Panc1 (cell line): Measurements from ENCODE around the gene LRRC41.
"Not testable (repeated sequence)": the region's sequence is repeated elsewhere in the genome, so short reads cannot be mapped to it uniquely, and the experiment has no call there.

Experiments used
- CTCF ChIP-seq: fragments of 450-650 bp; IDR thresholded peaks from 2 replicates; pipeline ENCODE4 v1.5.1; 2017; ENCODE audit warnings: mild to moderate bottlenecking
- POLR2AphosphoS5 ChIP-seq: IDR thresholded peaks from 2 replicates; pipeline ENCODE4 v1.6.1; 2012; ENCODE audit warnings: mild to moderate bottlenecking, low read depth, low read length, moderate library complexity
- REST ChIP-seq, 2 experiments: IDR thresholded peaks; 2 replicates each; pipeline ENCODE4 v1.6.1; 2011 to 2012; ENCODE audit warnings: low read depth in 2 of 2, control low read depth in 1 of 2, low read length in 1 of 2, mild to moderate bottlenecking in 1 of 2, moderate library complexity in 1 of 2; ENCODE audit not compliant: insufficient read depth in 1 of 2
- SIN3A ChIP-seq: IDR thresholded peaks from 2 replicates; pipeline ENCODE4 v1.6.1; 2012; ENCODE audit warnings: low read depth, mild to moderate bottlenecking, low read length, moderate library complexity, borderline replicate concordance; ENCODE audit not compliant: insufficient read depth
- TCF7L2 ChIP-seq: IDR thresholded peaks from 2 replicates; pipeline ENCODE4 v1.6.1; 2011; ENCODE audit warnings: mild to moderate bottlenecking, low read depth, low read length, inconsistent platforms

GRCh38 chr1:46231231-46231630, 72.2 kb downstream of the LRRC41 start:
- not testable (repeated sequence) for TF ChIP-seq SIN3A; CTCF; POLR2AphosphoS5; REST (IDR thresholded peaks at IDR 0.05; ENCODE audit: insufficient read depth in 1 of 2, low read depth in 2 of 2, low read length in 1 of 2); TCF7L2
